HG02970 (cell line): Measurements from ENCODE around the gene ACE.

Experiments
- ATAC-seq: cut with Tn5 transposase; IDR thresholded peaks from one replicate; pipeline ENCODE4 v1.9.1; 2021; ENCODE audit warnings: mild to moderate bottlenecking, moderate library complexity, moderate number of reproducible peaks; ENCODE audit not compliant: unreplicated experiment, low FRiP score

The ACE gene

DNA sequence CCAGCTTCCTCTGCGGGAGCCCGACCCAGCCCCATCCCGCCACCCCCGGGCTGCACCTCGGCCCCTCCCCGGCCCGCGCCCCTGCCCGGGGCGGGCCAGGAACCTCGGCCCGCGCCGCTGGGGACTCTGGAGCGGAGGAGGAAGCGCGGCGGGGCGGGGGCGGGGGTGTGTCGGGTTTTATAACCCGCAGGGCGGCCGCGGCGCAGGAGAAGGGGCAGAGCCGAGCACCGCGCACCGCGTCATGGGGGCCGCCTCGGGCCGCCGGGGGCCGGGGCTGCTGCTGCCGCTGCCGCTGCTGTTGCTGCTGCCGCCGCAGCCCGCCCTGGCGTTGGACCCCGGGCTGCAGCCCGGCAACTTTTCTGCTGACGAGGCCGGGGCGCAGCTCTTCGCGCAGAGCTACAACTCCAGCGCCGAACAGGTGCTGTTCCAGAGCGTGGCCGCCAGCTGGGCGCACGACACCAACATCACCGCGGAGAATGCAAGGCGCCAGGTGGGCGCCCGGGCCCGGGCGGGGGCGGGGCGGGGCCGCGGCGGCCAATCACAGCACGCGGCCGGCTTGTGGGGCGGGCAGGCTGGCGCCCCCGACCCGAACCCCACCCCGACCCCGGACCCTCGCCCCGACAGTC, at the start of gene ACE:
Gene ACE (plus strand): TSS at position 208 of the 626 bp plus-strand sequence. CDS start 34 bp downstream, at position 242.
- no peak for ATAC-seq

DNA sequence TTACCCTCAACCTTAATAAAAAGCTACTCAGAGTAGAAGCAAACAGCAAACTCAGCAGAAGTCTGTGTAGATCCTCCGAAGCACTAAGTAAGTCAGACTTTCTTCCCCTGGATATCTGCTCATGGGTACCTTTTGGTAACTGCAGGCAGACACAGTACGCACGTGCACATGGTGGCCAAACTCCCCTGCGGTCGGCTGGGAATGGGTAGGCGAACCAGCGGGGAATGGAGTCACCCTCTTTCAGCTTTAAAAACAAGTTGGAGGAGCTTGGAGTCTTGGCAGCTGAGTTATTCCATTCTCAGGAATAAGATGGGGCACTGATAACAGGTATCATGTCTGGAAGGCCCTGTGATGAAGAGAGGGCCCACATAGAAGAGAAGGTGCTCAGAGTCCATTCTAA, 47.1 kb upstream of the ACE start:
- no peak for ATAC-seq

- no peak for ATAC-seq
Measured at GRCh38 chr17:63430223-63430622, 46.6 kb upstream of the ACE start.

DNA sequence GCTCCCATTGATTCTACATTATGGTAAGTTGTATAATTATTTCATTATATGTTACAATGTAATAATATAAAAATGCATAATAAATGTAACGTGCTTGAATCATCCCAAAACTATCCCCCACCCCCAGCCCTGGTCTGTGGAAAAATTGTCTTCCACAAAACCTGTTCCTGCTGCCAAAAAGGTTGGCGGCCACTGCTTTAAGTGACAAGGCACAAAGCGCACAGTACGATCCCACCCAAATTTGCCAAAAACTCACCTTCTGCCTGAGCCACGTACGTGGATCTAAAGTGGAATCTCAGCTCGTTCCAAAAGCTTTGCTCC, 45.3 kb upstream of the ACE start:
- no peak for ATAC-seq

DNA sequence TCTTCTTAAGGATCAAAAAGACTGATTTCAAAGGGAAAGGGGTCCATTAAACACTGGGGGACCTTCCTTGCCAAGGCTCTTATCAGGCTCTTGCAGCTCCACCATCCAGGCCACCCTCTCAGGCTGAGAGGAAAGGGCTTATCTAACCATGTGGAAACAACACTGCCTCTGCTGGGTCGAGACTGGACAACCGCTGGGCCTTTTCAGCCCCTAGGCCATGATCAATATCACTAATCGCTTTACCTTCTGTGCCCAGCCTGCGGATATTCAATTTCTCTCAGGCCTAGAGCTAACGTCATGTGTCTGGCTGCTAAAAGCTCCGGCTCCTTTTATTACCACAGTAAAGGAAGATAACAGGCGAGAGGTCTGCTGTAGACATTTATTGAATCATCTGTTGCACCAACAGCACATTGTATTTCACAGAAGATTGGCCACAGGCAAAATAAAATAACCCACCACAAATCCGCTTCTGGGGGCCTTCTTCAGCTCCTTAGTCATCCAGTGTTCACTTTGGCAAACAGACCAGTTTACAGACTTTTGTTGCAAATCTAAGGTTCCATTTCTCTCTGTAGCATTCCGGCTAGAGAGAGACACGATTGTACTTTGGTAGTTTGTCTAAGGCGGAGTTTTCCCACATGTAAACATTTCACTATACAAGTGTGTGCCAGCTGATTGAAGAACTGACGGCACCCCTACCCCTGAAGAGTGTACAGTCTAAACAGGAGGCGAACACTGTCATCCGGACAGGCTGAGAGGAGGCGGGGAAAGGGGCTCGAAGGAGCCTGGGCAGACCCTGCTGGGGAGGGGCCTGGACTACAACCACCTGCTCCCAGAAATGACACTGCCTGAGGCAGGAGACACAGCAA, 44.7 kb upstream of the ACE start:
- ATAC-seq, result no peak

DNA sequence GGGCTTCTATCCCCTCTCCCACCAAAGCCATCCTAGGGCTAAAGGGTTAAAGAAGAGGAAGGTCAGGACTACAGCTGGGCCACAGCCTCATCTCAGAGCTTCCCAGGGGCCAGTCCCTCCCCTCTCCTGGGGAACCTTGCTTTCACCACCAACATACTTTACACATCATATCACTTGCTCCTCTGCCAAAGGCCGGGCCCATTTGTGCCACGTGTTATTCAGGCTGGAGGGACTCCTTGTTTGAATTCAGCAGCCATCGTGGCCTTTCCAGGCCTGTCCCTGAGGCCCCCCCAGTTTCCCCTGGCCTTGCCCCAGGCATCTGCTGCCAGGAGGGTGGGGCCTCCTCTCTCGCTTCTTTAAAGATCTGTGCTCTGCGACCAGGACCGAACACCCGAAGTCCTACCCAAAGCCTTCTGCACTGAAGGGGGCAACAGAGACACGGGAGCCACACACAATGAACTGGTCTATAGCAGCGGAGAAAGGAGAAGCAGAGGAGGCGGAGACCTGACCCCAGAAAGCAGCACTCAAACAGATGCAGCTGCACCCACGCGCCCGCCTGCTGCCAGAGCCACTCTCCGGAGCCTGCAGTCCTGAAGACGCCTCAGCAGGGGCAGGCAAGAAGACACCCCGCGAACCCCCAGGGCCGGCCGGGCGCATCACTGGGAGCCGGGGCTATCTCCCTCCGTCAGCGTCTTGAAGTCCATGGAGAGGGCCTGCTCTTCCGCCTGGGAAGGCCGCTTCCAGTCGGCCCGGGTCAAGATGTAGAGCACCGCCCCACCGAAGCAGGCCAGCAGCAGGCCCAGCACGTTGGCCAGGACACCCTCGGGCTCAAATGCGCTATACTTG, 42.9 kb upstream of the ACE start:
- no peak for ATAC-seq

- no peak for ATAC-seq
Measured at GRCh38 chr17:63434951-63435571, 41.8 kb upstream of the ACE start.

GRCh38 chr17:63435681-63436522, 41.0 kb upstream of the ACE start:
- no peak for ATAC-seq

DNA sequence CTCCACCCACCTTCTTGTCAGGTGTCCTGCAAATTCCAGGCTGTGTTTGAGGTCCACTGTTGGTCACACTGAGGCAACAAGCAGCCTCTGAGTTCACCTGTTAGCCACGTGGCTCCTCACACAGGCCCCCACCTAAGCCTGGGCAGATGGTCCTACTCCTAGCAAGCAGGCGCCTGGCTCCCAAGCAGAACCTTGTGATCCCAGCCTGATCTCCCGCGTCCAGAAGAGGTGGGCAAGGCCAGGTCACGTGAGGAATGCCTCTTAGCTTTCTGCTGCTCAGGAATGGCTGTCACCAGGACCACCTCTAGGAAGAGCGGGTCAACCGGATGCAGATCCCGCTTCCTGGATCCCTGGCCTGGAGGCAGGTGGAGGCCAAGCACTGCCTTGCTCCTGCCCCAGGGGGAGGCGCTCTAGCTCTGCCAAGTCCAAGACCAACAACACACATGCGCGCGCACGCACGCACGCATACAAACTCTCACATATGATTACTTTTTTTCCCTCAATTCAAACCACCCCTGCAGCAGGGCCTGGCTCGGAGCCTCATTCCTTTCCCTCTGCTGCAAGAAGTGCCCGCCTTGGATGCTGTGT, 40.2 kb upstream of the ACE start:
- no peak for ATAC-seq

- ATAC-seq, result no peak
Measured at GRCh38 chr17:63437287-63438091, 39.4 kb upstream of the ACE start.

DNA sequence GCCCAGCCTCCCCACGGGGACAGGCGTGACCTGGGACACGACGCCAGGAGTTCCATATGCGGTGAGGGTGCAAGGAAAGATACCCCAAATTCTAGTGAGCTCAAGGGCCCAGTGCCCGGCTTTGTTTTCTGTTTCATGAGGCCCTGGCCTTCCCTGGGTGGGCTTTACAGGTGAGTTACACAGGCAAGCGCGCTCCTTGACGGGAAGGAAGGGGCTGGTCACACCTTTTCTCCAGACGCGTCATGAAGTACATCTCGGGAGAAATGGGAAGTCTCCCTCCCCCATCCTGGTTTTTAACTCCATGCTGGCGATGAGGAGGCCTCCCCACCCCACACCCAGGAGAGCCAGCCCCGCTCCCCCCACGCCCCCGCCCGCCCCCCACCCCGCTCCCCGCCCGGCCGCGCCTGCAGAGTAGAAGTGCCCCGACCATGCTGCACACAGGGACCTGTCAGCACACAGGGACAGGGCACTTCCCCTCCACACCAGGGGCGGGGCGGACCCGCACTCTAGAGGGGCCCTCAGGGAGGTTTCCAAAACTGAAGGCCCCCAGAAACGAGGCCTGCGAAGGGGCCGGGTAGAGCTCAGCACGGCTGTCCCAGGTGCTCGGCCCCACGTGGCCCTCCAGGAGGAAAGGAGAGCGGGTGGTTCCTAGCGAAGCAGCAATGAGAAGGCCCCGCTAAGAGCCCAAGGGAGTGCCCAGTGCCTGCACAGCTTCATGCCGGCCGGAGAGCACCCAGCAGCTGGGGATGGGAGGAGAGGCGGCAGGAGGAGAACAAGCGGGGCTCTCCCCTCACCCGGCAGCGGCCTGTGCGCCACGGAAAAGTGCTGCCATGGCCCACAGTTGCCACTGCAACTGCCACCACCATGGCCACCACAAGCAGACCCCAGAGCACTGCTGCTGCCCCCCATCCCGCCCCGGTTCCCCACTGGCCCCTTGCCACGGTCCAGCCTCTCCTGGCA, 38.5 kb upstream of the ACE start:
- no peak for ATAC-seq

DNA sequence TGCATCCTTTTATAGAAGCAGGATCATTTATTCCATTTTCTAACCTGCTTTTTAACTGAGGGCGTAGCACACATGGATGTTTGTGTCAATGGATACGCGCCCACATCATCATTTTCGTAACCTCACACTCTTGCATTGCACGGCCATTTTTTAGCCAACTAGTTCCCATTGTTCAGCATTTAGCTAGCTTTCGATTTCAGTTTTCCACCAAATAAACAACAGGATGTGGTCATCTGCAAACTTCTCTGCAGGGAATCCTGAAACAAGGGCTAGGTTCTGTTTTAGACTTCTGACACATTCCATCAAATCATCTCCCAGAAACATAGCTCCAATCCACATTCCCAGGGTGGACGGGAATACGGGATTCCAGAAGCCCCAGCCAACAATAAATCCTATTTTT, 37.2 kb upstream of the ACE start:
- no peak for ATAC-seq

GRCh38 chr17:63440127-63440769, 36.6 kb upstream of the ACE start:
- no peak for ATAC-seq

DNA sequence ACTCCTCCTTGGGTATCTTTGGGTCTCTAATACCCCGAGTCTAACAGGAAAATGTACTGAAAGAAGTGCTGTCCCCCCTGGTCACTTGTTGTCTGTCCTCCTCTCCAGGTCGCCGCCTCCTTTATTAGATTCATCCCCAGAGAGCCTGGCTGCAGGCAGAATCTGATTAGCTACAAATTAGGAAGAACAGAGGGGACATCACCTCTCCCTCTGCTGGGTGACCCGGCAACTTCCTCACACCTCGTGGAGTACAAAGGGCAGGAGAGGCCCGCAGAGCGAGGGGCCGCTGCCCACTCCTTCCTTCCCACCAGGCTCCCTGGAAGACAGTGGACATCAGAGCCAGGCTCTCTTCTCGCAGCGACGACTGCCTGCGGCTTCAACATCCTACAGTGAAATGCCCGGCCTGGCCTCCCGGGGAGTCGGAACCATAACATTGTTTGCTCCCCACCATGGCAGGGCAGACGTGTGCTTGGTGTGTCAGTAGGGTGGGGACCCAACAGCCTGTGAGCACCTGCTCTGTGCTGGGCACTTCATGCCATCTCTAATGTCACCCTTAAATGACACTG, 36.0 kb upstream of the ACE start:
- ATAC-seq, result no peak

- no peak for ATAC-seq
Measured at GRCh38 chr17:63441654-63442053, 35.2 kb upstream of the ACE start.

- no peak for ATAC-seq
Measured at GRCh38 chr17:63442074-63442473, 34.8 kb upstream of the ACE start.

GRCh38 chr17:63442549-63443035, 34.3 kb upstream of the ACE start:
- no peak for ATAC-seq
